HL-60 (cell line): Measurements from ENCODE around the gene RBFOX2.
"Not testable (repeated sequence)": the region's sequence is repeated elsewhere in the genome, so short reads cannot be mapped to it uniquely, and the experiment has no call there.

ENCODE experiments used
- GABPA ChIP-seq: IDR thresholded peaks from 2 replicates; pipeline ENCODE4 v1.6.1; 2012; ENCODE audit warnings: low read depth
- TF ChIP-seq, protein P1 (sequence below): IDR thresholded peaks from one replicate; pipeline ENCODE4 v1.5.1; 2011; ENCODE audit warnings: low read length, control low read depth, inconsistent platforms; ENCODE audit not compliant: insufficient read depth

DNA sequence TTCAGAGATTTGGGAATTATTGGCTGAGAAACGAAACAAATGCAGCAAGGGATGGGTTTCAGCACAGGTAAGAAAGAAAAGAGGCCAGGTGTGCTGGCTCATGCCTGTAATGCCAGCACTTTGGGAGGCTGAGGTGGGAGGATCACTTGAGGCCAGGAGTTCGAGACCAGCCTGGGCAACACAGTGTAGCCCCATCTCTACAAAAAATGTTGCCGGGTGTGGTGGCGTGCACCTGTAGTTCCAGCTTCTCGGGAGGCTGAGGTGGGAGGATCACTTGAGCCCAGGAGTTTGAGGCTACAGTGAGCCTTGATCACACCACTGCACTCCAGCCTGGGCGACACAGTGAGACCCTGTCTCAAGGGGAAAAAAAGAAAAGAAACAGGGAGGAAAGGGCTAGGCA, 290.7 kb downstream of the RBFOX2 start:
- TF ChIP-seq, protein P1, sequence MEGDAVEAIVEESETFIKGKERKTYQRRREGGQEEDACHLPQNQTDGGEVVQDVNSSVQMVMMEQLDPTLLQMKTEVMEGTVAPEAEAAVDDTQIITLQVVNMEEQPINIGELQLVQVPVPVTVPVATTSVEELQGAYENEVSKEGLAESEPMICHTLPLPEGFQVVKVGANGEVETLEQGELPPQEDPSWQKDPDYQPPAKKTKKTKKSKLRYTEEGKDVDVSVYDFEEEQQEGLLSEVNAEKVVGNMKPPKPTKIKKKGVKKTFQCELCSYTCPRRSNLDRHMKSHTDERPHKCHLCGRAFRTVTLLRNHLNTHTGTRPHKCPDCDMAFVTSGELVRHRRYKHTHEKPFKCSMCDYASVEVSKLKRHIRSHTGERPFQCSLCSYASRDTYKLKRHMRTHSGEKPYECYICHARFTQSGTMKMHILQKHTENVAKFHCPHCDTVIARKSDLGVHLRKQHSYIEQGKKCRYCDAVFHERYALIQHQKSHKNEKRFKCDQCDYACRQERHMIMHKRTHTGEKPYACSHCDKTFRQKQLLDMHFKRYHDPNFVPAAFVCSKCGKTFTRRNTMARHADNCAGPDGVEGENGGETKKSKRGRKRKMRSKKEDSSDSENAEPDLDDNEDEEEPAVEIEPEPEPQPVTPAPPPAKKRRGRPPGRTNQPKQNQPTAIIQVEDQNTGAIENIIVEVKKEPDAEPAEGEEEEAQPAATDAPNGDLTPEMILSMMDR, result not testable (repeated sequence)
- not testable (repeated sequence) for TF ChIP-seq GABPA
